Glomerular visceral epithelial cell (primary cell): ENCODE results near the gene TMEM170B.

Source experiments
- DNase-seq: peaks from one replicate; pipeline ENCODE4 v3.0.0-alpha.2; 2016; ENCODE audit errors: extremely low spot score

TMEM170B gene

DNA sequence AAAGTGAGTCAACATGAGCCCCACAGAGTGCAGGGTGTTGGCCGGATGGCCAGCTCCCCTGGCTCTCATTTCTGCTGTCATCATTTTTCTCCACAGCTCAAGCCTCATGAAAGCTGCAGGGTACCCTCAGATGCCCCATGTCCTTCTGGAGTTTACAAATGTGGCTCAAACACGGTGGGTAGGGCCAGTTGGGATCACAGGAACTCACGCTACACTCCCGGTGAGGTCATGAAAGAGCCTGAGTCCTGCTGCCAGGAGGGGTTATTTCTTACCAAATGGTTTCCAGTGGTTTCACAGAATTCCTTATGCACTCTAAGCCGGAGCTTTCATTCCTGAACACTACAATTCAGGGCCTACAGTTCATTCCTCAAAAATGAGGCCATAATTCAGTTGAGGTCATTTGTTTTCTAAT lies 78.7 kb downstream of the TMEM170B start:
- peak; percentile 95 for DNase-seq

DNA sequence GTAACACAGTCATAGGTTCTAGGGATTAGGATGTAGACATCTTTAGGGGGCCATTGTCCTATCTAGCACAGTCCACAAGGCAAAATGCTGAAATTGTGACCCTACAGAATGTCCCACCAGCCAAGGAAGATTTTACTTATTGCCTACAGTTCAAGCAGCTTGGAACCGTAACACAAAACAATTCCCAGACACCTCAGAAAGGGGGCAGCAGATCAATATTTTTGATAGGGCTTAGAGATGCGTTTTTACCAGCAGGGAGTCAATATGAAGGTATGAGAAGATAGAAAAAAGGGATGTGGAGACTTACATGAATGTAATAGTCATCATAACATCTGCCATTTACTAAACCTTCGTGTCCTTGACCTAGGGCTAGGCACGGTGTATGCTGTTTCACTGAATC lies 81.0 kb downstream of the TMEM170B start:
- DNase-seq, result no peak

DNA sequence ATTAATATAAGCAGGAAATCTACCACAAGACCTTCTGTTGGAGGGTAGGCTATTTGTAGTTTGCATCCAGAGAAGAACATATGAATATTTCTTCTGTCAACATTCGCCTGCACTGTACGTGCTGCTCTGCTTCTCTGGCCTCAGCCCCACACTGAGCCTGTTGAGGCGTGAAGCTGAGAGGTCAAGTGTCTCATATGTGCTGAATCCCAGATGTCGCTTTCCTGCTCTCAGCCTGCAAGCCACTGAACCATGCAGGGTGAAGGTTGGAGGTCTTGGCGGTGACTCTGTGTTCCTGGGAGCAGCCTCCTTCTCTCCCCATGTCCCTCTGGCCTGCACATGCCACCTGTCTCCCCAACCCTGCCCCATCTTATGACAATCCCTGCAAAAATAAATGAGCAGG lies 83.6 kb downstream of the TMEM170B start:
- peak; percentile 89 for DNase-seq

DNA sequence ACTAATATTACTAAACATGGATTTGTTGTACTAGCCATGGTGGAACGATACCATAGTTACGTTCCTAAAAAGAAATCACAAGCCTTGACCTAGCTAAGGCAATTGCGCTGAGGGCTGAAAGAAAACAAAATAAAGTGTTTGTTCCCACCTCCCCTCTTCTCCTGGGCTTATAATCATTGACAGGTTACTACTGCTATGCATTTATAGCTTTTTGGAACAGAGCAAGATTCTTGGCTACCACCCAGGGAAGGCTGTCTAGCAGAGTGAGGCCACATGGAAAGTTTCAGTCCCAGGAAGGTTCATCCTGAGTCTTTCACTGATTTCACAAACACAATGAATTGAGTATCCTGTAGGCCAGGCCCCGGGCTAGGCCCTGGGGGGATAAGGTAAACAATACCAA lies 84.6 kb downstream of the TMEM170B start:
- DNase-seq, result peak; percentile 51

DNA sequence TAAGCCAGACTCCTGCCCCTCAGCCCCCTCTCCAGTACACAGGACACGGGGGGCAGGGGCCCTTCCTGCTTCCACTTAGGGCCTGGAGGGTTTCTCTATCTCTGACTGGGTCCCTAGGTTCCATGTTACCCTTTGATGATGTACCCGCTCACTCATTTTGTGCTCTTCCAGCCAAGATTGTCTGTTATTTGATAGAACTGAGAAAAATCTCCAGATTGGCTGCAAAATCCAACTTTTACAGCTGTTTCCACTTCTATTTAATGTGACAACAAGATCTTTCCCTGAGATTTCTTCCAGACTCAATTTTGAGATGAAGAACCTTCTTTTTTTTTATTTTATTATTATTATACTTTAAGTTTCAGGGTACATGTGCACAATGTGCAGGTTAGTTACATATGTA lies 85.7 kb downstream of the TMEM170B start:
- DNase-seq, result no peak

DNA sequence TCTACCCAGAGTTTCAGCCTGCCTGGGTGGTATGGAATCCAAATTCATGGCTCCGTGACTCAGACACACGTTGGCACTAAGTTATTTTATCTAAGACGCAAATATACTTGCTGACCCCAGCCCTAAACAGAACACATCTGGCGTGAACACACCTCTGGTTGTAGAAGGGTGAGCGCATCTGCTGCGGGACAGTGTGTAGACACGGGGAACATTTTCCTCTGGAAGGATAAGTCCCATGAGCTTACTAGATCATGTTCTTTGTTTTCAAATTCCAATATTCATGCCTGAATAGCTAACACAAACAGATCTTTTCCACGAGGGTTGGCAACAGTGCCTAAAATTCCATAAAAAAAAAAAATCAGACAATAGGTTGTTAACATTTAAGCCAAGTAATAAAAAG lies 87.8 kb downstream of the TMEM170B start:
- no peak for DNase-seq

DNA sequence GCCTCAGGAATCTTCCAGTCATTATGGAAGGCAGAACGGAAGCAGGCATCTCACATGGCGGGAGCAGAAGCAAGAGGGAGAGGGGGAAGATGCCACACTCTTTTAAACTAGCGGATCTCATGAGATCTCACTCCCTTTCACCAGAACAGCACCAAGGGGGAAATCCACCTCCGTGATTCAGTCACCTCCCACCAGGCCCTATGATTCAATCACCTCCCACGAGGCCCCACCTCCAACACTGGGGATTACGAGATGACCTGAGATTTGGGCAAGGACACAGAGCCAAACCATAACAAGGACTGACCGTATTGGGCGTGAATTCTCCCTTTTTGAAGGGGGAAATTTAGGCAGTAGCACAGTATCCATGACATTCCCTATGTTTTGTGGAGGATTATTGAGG lies 88.8 kb downstream of the TMEM170B start:
- DNase-seq, result no peak

DNA sequence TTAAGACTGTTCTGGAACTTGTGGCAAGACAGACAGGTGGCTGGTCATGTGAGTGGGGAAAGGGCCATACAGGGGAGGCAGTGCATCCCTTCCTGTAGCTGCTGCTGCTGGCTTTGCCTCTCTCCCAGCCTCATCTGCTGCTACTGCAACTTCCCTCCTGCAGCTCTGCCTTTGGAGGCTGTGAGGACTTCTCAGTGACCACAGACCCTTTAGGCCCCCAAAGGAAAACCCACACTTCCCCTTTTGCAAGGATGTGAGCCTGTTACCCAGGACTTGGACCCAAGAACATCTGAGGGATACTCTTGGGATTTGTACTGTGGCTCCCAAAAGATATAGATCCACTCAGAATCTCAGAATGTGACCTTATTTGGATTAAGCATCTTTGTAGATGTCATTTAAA lies 91.0 kb downstream of the TMEM170B start:
- no peak for DNase-seq

DNA sequence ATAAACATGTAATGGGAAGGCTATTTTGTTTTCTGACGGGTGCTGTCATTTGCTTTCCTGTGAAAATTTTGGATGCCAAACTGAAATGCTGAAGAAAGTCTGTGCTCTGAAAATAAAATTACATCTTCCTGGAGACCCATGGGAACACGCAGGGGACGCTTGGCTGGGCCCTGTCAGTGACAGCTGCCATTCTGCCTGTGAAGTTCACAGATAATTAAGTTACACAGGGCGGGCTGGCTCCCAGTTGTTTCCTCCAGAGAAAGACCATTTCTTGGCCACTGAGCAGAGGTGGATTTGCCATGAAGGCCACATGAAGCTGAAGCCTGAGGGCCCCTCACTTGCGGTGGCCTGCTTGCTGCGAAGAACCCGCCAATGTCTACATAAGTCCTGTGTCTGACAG lies 93.5 kb downstream of the TMEM170B start:
- no peak for DNase-seq

DNA sequence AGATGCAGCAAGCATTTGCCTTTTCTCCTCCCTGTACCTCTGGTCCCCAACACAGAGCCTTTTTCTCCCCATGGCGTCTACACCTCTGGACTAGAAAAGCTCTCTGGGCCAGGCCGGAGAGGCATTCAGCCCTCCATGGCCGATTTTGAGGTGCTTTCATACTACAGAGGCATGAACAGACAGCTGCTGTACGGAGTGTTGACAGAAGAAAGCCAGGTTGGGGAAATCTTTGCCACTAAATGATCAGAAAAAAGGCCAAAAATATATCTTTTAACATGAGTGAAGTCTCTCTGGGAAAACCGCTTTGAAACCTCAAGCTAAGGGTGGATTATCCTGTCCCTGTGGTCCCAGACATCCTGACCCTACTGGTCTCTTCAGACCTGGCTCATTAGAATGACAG lies 94.0 kb downstream of the TMEM170B start:
- no peak for DNase-seq

DNA sequence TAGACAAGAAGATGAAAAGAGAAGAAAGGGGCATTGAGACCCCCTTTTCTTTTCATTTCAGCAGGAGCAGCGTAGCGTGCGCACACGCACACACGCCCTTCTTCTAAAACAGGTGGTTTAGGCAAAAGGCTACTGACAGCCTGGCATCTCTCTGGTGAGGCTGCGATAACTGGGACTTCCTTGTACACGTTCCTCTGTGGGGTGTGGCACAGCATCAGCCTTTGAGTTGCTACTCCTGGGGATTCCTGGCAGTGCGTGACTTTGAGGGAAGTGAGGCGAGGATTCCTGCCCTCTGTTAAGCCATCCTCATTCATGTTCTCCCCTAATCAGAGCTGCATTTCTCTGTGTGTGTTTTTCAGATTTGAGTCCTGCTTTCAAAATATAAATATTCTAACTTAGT lies 94.7 kb downstream of the TMEM170B start:
- DNase-seq, result peak; percentile 66

DNA sequence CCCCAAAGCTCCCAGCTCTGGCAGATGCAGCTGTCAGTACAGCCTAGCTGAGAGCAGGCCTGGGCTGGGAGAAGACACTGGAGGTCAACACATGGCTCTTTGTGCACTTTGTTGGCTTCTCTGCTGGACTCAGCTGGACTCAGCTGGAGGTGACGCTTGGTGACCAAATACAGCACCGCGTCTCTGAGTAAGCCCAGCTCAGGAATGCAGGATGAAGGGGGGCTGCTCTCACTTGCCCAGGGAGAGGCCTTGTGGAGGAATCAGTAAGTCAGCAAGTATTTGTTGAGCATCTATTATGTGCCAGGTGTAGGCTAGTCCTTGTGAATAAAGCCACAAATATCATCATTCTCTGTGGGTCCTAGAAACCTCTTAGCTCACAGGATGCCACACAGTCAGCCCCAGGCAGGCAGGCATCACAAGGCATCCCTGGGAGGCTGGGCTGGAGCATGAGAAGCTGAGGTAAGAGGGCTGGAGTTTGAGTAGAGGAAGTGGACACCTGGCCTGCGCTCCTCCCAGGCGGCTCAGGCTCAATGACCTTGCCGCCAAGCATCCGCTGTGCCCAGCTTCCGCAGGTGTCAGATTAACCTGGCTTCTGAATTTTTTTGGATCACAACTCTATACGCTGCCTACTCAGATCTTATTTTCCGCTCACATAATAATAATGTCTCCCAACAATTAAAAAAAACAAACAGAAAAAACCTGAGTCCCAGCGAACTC lies 95.4 kb downstream of the TMEM170B start:
- peak; percentile 74 for DNase-seq
